ENCODE results near the gene PTPN4. TPM values are rescaled to one million over a fixed set of nuclear protein-coding genes. Genes with fewer than 3 reads are reported as not detected.
"Not testable (repeated sequence)": the region's sequence is repeated elsewhere in the genome, so short reads cannot be mapped to it uniquely, and the experiment has no call there.

Gene PTPN4
- total RNA-seq, 1 experiment from 2014 or later: 34.3 TPM

- no peak for DNase-seq (ENCODE audit: extremely low read depth, low read depth)
Observed at GRCh38 chr2:119937680-119938079, 178.0 kb downstream of the PTPN4 start.

- no peak for DNase-seq (ENCODE audit: extremely low read depth, low read depth)
Observed at GRCh38 chr2:119939915-119940314, 180.2 kb downstream of the PTPN4 start.

- DNase-seq (ENCODE audit: extremely low read depth, low read depth): no peak
Observed at GRCh38 chr2:119940856-119941255, 181.1 kb downstream of the PTPN4 start.

- DNase-seq (ENCODE audit: extremely low read depth, low read depth): no peak
Observed at GRCh38 chr2:119941388-119941787, 181.7 kb downstream of the PTPN4 start.

- DNase-seq (ENCODE audit: extremely low read depth, low read depth): no peak
Observed at GRCh38 chr2:119941981-119942513, 182.3 kb downstream of the PTPN4 start.

- no peak for DNase-seq (ENCODE audit: extremely low read depth, low read depth)
Observed at GRCh38 chr2:119943058-119943457, 183.3 kb downstream of the PTPN4 start.

GRCh38 chr2:119947535-119947934 is 187.8 kb downstream of the PTPN4 start:
- no peak for DNase-seq (ENCODE audit: extremely low read depth, low read depth)

- DNase-seq (ENCODE audit: extremely low read depth, low read depth): no peak
Observed at GRCh38 chr2:119950966-119951365, 191.2 kb downstream of the PTPN4 start.

GRCh38 chr2:119958670-119959268 is 199.0 kb downstream of the PTPN4 start:
- DNase-seq (ENCODE audit: extremely low read depth, low read depth): no peak

- DNase-seq (ENCODE audit: extremely low read depth, low read depth): no peak
Observed at GRCh38 chr2:119960821-119961220, 201.1 kb downstream of the PTPN4 start.

GRCh38 chr2:119981896-119982295 is 222.2 kb downstream of the PTPN4 start:
- DNase-seq (ENCODE audit: extremely low read depth, low read depth): no peak

GRCh38 chr2:119982506-119982905 is 222.8 kb downstream of the PTPN4 start:
- DNase-seq (ENCODE audit: extremely low read depth, low read depth): no peak

GRCh38 chr2:119983108-119983507 is 223.4 kb downstream of the PTPN4 start:
- DNase-seq (ENCODE audit: extremely low read depth, low read depth): no peak

GRCh38 chr2:119996148-119996547 is 236.4 kb downstream of the PTPN4 start:
- DNase-seq (ENCODE audit: extremely low read depth, low read depth): peak; percentile 60

- not testable (repeated sequence) for DNase-seq (ENCODE audit: extremely low read depth, low read depth)
Observed at GRCh38 chr2:119996896-119997891, 237.5 kb downstream of the PTPN4 start.

- no peak for DNase-seq (ENCODE audit: extremely low read depth, low read depth)
Observed at GRCh38 chr2:120001471-120001870, 241.7 kb downstream of the PTPN4 start.

- no peak for DNase-seq (ENCODE audit: extremely low read depth, low read depth)
Observed at GRCh38 chr2:120004254-120004653, 244.5 kb downstream of the PTPN4 start.

GRCh38 chr2:120005834-120006521 is 246.3 kb downstream of the PTPN4 start:
- no peak for DNase-seq (ENCODE audit: extremely low read depth, low read depth)

GRCh38 chr2:120007851-120008250 is 248.1 kb downstream of the PTPN4 start:
- no peak for DNase-seq (ENCODE audit: extremely low read depth, low read depth)

- DNase-seq (ENCODE audit: extremely low read depth, low read depth): no peak
Observed at GRCh38 chr2:120012363-120012762, 252.6 kb downstream of the PTPN4 start.

Measured in NCI-H460 (cell line).